Liver (tissue), 9 donors: Measurements from ENCODE around the gene VTN. TPM values are rescaled to one million over a fixed set of nuclear protein-coding genes. Genes with fewer than 3 reads are reported as not detected.

Source experiments
- DNase-seq: peaks from one replicate; pipeline ENCODE4 v3.0.0-alpha.2; 2017; ENCODE audit warnings: low spot score
- H3K27ac ChIP-seq, 2 donors: one replicate each; pipeline ENCODE4 v1.7.0; 2013; ENCODE audit warnings: inconsistent platforms in 2 of 2, low read length in 2 of 2, control low read depth in 1 of 2, low read depth in 1 of 2, mild to moderate bottlenecking in 1 of 2
- H3K27me3 ChIP-seq, 4 donors: one replicate each; pipeline versions ENCODE4 v1.6.1 to v1.7.0; 2013; ENCODE audit warnings: low read length in 3 of 4, inconsistent platforms in 1 of 4, mild to moderate bottlenecking in 1 of 4, moderate library complexity in 1 of 4; ENCODE audit not compliant: control insufficient read depth in 4 of 4, insufficient read depth in 4 of 4
- H3K36me3 ChIP-seq, 4 donors: one replicate each; pipeline versions ENCODE4 v1.6.1 to v1.7.0; 2013; ENCODE audit warnings: low read length in 3 of 4, mild to moderate bottlenecking in 3 of 4, low read depth in 1 of 4, moderate library complexity in 1 of 4; ENCODE audit not compliant: control insufficient read depth in 4 of 4, insufficient read depth in 3 of 4
- H3K4me1 ChIP-seq, 4 donors: one replicate each; pipeline versions ENCODE4 v1.6.1 to v1.7.0; 2013; ENCODE audit warnings: low read length in 3 of 4, mild to moderate bottlenecking in 3 of 4, moderate library complexity in 1 of 4; ENCODE audit not compliant: control insufficient read depth in 4 of 4, insufficient read depth in 4 of 4
- H3K4me3 ChIP-seq, 3 donors: one replicate each; pipeline versions ENCODE4 v1.6.1 to v1.7.0; 2013; ENCODE audit warnings: low read length in 3 of 3, control low read depth in 1 of 3, low read depth in 1 of 3, mild to moderate bottlenecking in 1 of 3
- H3K9ac ChIP-seq, 2 donors: one replicate each; pipeline ENCODE4 v1.7.0; 2013; ENCODE audit warnings: low read length in 2 of 2, mild to moderate bottlenecking in 2 of 2, moderate library complexity in 2 of 2, control low read depth in 1 of 2, low read depth in 1 of 2
- H3K9me3 ChIP-seq, 4 donors: one replicate each; pipeline versions ENCODE4 v1.6.1 to v1.7.0; 2013; ENCODE audit warnings: low read length in 3 of 4; ENCODE audit not compliant: control insufficient read depth in 4 of 4
- ATF3 ChIP-seq: IDR thresholded peaks from 2 replicates; pipeline ENCODE4 v1.6.1; 2016; ENCODE audit warnings: antibody characterized with exemption
- CTCF ChIP-seq: fragments of 150-350 bp; IDR thresholded peaks from 2 replicates; pipeline ENCODE4 v1.5.1; 2017; ENCODE audit warnings: improper control_type of control experiment, low read depth, low read length; ENCODE audit not compliant: missing input control
- FOXA2 ChIP-seq: IDR thresholded peaks from 2 replicates; pipeline ENCODE4 v1.6.1; 2016; ENCODE audit warnings: antibody characterized with exemption
- HNF4A ChIP-seq, 2 donors: conservative IDR thresholded peaks; 2 replicates each; pipeline ENCODE4 v1.6.1; 2016; ENCODE audit warnings: antibody characterized with exemption in 2 of 2, mild to moderate bottlenecking in 2 of 2
- MAX ChIP-seq: IDR thresholded peaks from 2 replicates; pipeline ENCODE4 v1.6.1; 2016; ENCODE audit warnings: antibody characterized with exemption
- NR2F2 ChIP-seq: IDR thresholded peaks from 2 replicates; pipeline ENCODE4 v1.6.1; 2016; ENCODE audit warnings: antibody characterized with exemption
- RAD21 ChIP-seq, 2 donors: IDR thresholded peaks; 2 replicates each; pipeline ENCODE4 v1.6.1; 2016; ENCODE audit warnings: antibody characterized with exemption in 2 of 2, mild to moderate bottlenecking in 2 of 2
- RXRA ChIP-seq, 2 donors: IDR thresholded peaks; 2 replicates each; pipeline ENCODE4 v1.6.1; 2017 to 2018; ENCODE audit warnings: antibody characterized with exemption in 2 of 2, mild to moderate bottlenecking in 1 of 2
- SP1 ChIP-seq: IDR thresholded peaks from 2 replicates; pipeline ENCODE4 v1.6.1; 2018; ENCODE audit warnings: antibody characterized with exemption, mild to moderate bottlenecking
- TAF1 ChIP-seq: conservative IDR thresholded peaks from 2 replicates; pipeline ENCODE4 v1.6.1; 2016; ENCODE audit warnings: antibody characterized with exemption, mild to moderate bottlenecking
- YY1 ChIP-seq: IDR thresholded peaks from 2 replicates; pipeline ENCODE4 v1.6.1; 2016; ENCODE audit warnings: antibody characterized with exemption, mild to moderate bottlenecking
- WGBS: extraction: QIAGEN DNeasy Blood & Tissue Kit; methylation state at CpG from one replicate; pipeline ENCODE4 v1.1.7; 2013; 5-methylcytosine and 5-hydroxymethylcytosine counted together
- polyA plus RNA-seq, 2 donors: library from polyadenylated mRNA; stranded (reverse) in 1 of 2; unstranded in 1 of 2; fragments of 200-250 nt in 1 of 2; fragments of >200 nt in 1 of 2; fragmentation: Nextera tagmentation in 1 of 2; extraction: Ambion mirVana in 1 of 2; gene quantifications; one replicate each; pipeline versions ENCODE4 v1.2.1 to v1.2.3, GENCODE V29; 2013 to 2015
- total RNA-seq, 2 donors: library from RNA; depleted of rRNA; stranded (reverse); fragments of >200 nt; gene quantifications; one replicate each; pipeline ENCODE4 v1.2.3, GENCODE V29; 2014
- TF ChIP-seq, protein P1 (sequence below): IDR thresholded peaks from 2 replicates; pipeline ENCODE4 v1.6.1; 2016; ENCODE audit warnings: antibody characterized with exemption, mild to moderate bottlenecking
- donor health status: healthy.
- donor health status: healthy.
- donor health status: healthy.
- donor health status: healthy.
- donor health status: healthy.

The VTN gene
- total and polyA plus RNA-seq, 4 donors: 1,668 to 4,059 (median 3,520) TPM

GRCh38 chr17:28367641-28368305 lies 2.3 kb downstream of the VTN start:
- TF ChIP-seq NR2F2: no peak
- TF ChIP-seq RXRA (IDR thresholded peaks at IDR 0.05): no peak
- no peak for TF ChIP-seq RAD21 (IDR thresholded peaks at IDR 0.05)
- TF ChIP-seq FOXA2: no peak
- no peak for TF ChIP-seq TAF1
- no peak for TF ChIP-seq MAX
- TF ChIP-seq HNF4A (conservative IDR thresholded peaks at IDR 0.05): no peak
- TF ChIP-seq YY1: no peak
- no peak for TF ChIP-seq ATF3
- no peak for TF ChIP-seq SP1
- TF ChIP-seq, protein P1, sequence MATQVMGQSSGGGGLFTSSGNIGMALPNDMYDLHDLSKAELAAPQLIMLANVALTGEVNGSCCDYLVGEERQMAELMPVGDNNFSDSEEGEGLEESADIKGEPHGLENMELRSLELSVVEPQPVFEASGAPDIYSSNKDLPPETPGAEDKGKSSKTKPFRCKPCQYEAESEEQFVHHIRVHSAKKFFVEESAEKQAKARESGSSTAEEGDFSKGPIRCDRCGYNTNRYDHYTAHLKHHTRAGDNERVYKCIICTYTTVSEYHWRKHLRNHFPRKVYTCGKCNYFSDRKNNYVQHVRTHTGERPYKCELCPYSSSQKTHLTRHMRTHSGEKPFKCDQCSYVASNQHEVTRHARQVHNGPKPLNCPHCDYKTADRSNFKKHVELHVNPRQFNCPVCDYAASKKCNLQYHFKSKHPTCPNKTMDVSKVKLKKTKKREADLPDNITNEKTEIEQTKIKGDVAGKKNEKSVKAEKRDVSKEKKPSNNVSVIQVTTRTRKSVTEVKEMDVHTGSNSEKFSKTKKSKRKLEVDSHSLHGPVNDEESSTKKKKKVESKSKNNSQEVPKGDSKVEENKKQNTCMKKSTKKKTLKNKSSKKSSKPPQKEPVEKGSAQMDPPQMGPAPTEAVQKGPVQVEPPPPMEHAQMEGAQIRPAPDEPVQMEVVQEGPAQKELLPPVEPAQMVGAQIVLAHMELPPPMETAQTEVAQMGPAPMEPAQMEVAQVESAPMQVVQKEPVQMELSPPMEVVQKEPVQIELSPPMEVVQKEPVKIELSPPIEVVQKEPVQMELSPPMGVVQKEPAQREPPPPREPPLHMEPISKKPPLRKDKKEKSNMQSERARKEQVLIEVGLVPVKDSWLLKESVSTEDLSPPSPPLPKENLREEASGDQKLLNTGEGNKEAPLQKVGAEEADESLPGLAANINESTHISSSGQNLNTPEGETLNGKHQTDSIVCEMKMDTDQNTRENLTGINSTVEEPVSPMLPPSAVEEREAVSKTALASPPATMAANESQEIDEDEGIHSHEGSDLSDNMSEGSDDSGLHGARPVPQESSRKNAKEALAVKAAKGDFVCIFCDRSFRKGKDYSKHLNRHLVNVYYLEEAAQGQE: no peak
- Histone ChIP-seq H3K27ac (peak overlapping the region; percentile 75 to 77), H3K4me3 (peak overlapping the region; percentile 68 to 82 (median 72)), H3K27me3 (no peaks in the 10 kb centered on the region), H3K36me3 (peaks cover 3 to 16% (median 8%) of the 10 kb centered on the region in 4 donors), H3K4me1 (peaks cover 4 to 53% (median 36%) of the 10 kb centered on the region in 4 donors), H3K9me3 (no peaks in the 10 kb centered on the region), H3K9ac (peak overlapping the region in 1 of 2 donors; percentile 67)
- WGBS: 37% methylated on average over 21 of the region's 21 CpGs
- no peak for DNase-seq

GRCh38 chr17:28366605-28367004 lies 3.5 kb downstream of the VTN start:
- Histone ChIP-seq H3K4me1 (peaks cover 2 to 41% (median 33%) of the 10 kb centered on the region in 4 donors), H3K36me3 (peaks cover 5 to 25% (median 12%) of the 10 kb centered on the region in 4 donors)

More at GRCh38 chr17:28366605-28367004, 3.5 kb downstream of the VTN start:
- Histone ChIP-seq H3K9ac (no peak overlapping the region), H3K4me3 (peak overlapping the region in 1 of 3 donors; percentile 72), H3K9me3 (no peaks in the 10 kb centered on the region), H3K27ac (peak overlapping the region; percentile 75 to 77), H3K27me3 (no peaks in the 10 kb centered on the region)
- TF ChIP-seq, protein P1: no peak
- peak; percentile 10 for TF ChIP-seq CTCF
- TF ChIP-seq SP1: no peak
- no peak for DNase-seq
- WGBS: 58% methylated on average over 1 of the region's 1 CpG
